GM11168 (cell line): ENCODE data around the gene LUZP2.

Source experiments
- in situ Hi-C: fragments of 300-500 bp; cut with MboI; formaldehyde crosslinking; loops from one replicate; pipeline ENCODE4 v1.12.0; 2022; ENCODE audit warnings: low sequenced_read_pairs; ENCODE audit not compliant: unreplicated experiment

Gene LUZP2

GRCh38 chr11:24559315-24559714 is 62.5 kb downstream of the LUZP2 start:
- in situ Hi-C loops: no loop called here

GRCh38 chr11:24560324-24560723 is 63.5 kb downstream of the LUZP2 start:
- in situ Hi-C loops: no loop called here

- in situ Hi-C loops: no loop called here
Measured at GRCh38 chr11:24567380-24567779, 70.5 kb downstream of the LUZP2 start.

GRCh38 chr11:24572376-24572775 is 75.5 kb downstream of the LUZP2 start:
- in situ Hi-C loops: no loop called here

- in situ Hi-C loops: no loop called here
Measured at GRCh38 chr11:24574461-24574860, 77.6 kb downstream of the LUZP2 start.

GRCh38 chr11:24575392-24575791 is 78.5 kb downstream of the LUZP2 start:
- in situ Hi-C loops: no loop called here

GRCh38 chr11:24585192-24585591 is 88.3 kb downstream of the LUZP2 start:
- in situ Hi-C loops: no loop called here

- in situ Hi-C loops: no loop called here
Measured at GRCh38 chr11:24587635-24588034, 90.8 kb downstream of the LUZP2 start.

GRCh38 chr11:24588081-24588480 is 91.2 kb downstream of the LUZP2 start:
- in situ Hi-C loops: no loop called here

GRCh38 chr11:24589064-24589463 is 92.2 kb downstream of the LUZP2 start:
- in situ Hi-C loops: no loop called here

- in situ Hi-C loops: no loop called here
Measured at GRCh38 chr11:24591283-24591682, 94.4 kb downstream of the LUZP2 start.

- in situ Hi-C loops: no loop called here
Measured at GRCh38 chr11:24592360-24592759, 95.5 kb downstream of the LUZP2 start.

GRCh38 chr11:24593332-24593731 is 96.5 kb downstream of the LUZP2 start:
- in situ Hi-C loops: no loop called here

- in situ Hi-C loops: no loop called here
Measured at GRCh38 chr11:24594401-24594800, 97.5 kb downstream of the LUZP2 start.

GRCh38 chr11:24598641-24599040 is 101.8 kb downstream of the LUZP2 start:
- in situ Hi-C loops: no loop called here

- in situ Hi-C loops: no loop called here
Measured at GRCh38 chr11:24609192-24610119, 112.6 kb downstream of the LUZP2 start.

- in situ Hi-C loops: no loop called here
Measured at GRCh38 chr11:24615451-24616160, 118.8 kb downstream of the LUZP2 start.

GRCh38 chr11:24617856-24618255 is 121.0 kb downstream of the LUZP2 start:
- in situ Hi-C loops: no loop called here

GRCh38 chr11:24619900-24620299 is 123.0 kb downstream of the LUZP2 start:
- in situ Hi-C loops: no loop called here

- in situ Hi-C loops: no loop called here
Measured at GRCh38 chr11:24622262-24622661, 125.4 kb downstream of the LUZP2 start.

GRCh38 chr11:24623121-24623520 is 126.3 kb downstream of the LUZP2 start:
- in situ Hi-C loops: no loop called here
